ENCODE data around the gene CERKL. TPM values are rescaled to one million over a fixed set of nuclear protein-coding genes. Genes with fewer than 3 reads are reported as not detected.
A peak's percentile ranks its signal among the peaks of the same experiment; 100 is the strongest.

Gene CERKL
- total RNA-seq, 1 experiment from 2014 or later: 0.24 TPM

GRCh38 chr2:181677912-181678586, 21.1 kb upstream of the CERKL start (continued):
- TF ChIP-seq AFF4 (CRISPR knock-in tag; IDR thresholded peaks at IDR 0.05; ENCODE audit: borderline replicate concordance) (no peak; the same call in 1 of the 2 replicates), AR (CRISPR knock-in tag; IDR thresholded peaks at IDR 0.05) (no peak), FOXJ3 (CRISPR knock-in tag; IDR thresholded peaks at IDR 0.05; ENCODE audit: borderline replicate concordance) (no peak), ZBTB21 (CRISPR knock-in tag; IDR thresholded peaks at IDR 0.05; ENCODE audit: borderline replicate concordance) (peak; percentile 85; the same call in 1 of the 2 replicates), IRF2 (CRISPR knock-in tag; IDR thresholded peaks at IDR 0.05; ENCODE audit: borderline replicate concordance, low read depth) (peak; percentile 77; the same call in 1 of the 2 replicates), ZNF425 (CRISPR knock-in tag; conservative IDR thresholded peaks at IDR 0.05) (no peak), TCF7 (CRISPR knock-in tag; IDR thresholded peaks at IDR 0.05; ENCODE audit: low read depth) (peak; percentile 94), ZNF671 (CRISPR knock-in tag; IDR thresholded peaks at IDR 0.05) (no peak), MLX (CRISPR knock-in tag; IDR thresholded peaks at IDR 0.05) (0 out of 2 replicates have a peak, but pooled peaks have one; percentile 39), ZNF396 (CRISPR knock-in tag; IDR thresholded peaks at IDR 0.05; ENCODE audit: borderline replicate concordance) (no peak), SMAD3 (CRISPR knock-in tag; IDR thresholded peaks at IDR 0.05; ENCODE audit: borderline replicate concordance) (peak; percentile 98), E2F1 (CRISPR knock-in tag; IDR thresholded peaks at IDR 0.05) (peak; percentile 61; the same call in 1 of the 2 replicates), NFYB (CRISPR knock-in tag; conservative IDR thresholded peaks at IDR 0.05; ENCODE audit: low read depth) (peak; percentile 40; the same call in 1 of the 2 replicates), NR1H2 (CRISPR knock-in tag; IDR thresholded peaks at IDR 0.05) (no peak), ERG (CRISPR knock-in tag; IDR thresholded peaks at IDR 0.05) (no peak), E2F4 (CRISPR knock-in tag; IDR thresholded peaks at IDR 0.05; ENCODE audit: borderline replicate concordance, low read depth) (0 out of 2 replicates have a peak, but pooled peaks have one; percentile 85), ZSCAN18 (CRISPR knock-in tag; IDR thresholded peaks at IDR 0.05) (no peak), ZNF121 (CRISPR knock-in tag; IDR thresholded peaks at IDR 0.05) (0 out of 2 replicates have a peak, but pooled peaks have one; percentile 0), USF1 (CRISPR knock-in tag; IDR thresholded peaks at IDR 0.05) (peak; percentile 72; the same call in 1 of the 2 replicates)

Data from WTC11 (cell line).